Hematopoietic multipotent progenitor cell treated with erythropoietin and hydrocortisone succinate and interleukin-3 and kit ligand, for 17 days (in vitro differentiated cells): ENCODE data around the gene CEP85L.
"Not testable (repeated sequence)": the region's sequence is repeated elsewhere in the genome, so short reads cannot be mapped to it uniquely, and the experiment has no call there.

ENCODE experiments used
- DNase-seq: peaks from one replicate; pipeline ENCODE4 v3.0.0-alpha.2; 2015; ENCODE audit warnings: low spot score

The CEP85L gene

GRCh38 chr6:118500130-118501015 lies 151.0 kb downstream of the CEP85L start:
- DNase-seq = no peak

DNA sequence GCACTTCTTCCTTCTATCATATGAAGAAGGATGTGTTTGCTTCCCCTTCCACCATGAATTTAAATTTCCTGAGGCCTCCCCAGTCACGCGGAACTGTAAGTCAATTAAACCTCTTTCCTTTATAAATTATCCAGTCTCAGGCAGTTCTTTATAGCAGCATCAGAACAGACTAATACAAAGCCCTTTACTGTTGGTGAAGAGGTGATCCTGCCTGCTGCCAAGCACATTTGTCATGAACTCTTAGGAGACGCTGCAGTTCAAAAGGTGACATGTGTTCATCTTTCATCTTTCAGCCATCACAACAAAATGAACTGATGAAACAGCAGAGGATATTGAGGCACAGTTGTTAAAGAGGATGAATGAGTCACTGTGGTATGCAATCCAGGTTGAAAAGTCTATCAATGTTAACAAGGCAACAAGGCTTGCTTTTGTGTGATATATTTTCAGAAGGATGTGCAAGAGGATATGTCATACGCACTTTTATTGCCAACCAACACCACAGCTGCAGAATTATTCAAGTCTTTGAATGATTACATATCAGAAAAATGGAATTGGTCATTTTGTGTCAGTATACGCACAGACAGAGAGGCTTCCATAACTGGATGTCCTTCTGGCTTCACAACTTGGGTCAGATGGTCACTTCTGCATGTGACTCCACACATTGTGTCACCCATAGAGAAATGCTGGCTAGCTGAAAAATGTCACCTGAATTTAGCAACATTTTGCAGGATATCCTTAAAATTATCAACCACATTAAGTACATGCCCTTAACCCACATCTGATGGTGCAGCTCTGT lies 155.7 kb downstream of the CEP85L start:
- no peak for DNase-seq

- DNase-seq = no peak
Measured at GRCh38 chr6:118494091-118494490, 157.3 kb downstream of the CEP85L start.

- DNase-seq = no peak
Measured at GRCh38 chr6:118489990-118490389, 161.4 kb downstream of the CEP85L start.

- no peak for DNase-seq
Measured at GRCh38 chr6:118488631-118489030, 162.8 kb downstream of the CEP85L start.

DNA sequence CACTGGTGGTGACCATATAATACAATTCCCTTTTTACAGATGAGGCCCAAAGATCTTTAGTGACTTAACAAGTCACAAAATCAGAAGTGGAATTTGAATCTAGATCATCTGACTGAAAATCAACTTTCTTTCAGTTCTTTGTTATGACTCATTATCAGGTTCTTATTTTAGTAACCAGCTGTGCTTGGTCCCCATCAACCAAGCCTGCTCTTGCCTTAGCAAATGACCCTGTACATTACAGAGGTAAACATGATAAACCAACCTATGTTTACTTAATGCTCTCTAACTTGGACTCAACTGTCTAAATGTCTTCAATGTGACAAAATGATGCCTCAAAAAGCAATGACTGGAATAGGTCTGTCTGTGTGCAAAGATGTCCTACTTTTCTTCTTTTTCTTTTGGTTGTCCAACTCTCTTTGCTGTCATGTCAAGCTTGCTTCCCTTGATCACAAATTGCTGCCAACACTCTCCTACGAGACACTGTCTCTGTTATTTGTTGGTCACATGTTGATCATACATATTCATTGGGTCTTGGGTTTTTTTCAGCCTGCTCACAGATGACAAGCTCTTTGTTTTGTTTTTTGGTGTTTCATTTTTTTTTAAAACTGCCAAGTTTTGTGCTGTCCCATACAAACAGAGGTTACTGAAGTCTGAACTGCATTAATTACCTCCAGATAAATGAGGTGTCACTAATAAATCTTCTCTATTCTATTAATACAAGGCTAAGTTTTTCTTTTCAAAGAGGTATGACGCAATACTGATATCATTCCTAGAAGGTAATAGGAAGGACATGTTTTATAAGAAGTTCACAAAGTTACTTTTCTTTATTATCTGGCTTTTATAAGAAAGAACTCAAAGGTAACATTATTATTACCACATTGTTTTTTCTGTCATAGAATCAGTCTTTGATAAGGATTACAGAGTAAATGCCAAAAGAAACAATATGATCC lies 165.5 kb downstream of the CEP85L start:
- DNase-seq = no peak

DNA sequence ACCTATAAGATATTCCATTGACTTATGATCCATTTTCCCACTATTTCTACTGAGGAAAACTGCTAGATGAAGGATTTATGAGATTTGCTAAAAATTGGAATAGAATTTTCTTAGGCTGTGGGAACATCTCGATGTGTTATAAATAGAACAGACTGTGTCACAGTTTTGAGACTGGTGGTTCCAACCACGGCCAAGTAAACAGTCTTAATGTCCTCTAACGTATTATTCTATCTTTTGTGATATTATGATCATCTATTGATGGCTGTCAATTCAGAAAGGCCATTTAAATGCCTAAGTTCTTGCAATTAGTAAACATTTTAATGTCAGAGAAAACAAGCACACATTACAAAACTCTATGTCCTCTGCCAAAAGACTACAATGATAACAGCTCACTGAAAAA lies 174.8 kb downstream of the CEP85L start:
- no peak for DNase-seq

DNA sequence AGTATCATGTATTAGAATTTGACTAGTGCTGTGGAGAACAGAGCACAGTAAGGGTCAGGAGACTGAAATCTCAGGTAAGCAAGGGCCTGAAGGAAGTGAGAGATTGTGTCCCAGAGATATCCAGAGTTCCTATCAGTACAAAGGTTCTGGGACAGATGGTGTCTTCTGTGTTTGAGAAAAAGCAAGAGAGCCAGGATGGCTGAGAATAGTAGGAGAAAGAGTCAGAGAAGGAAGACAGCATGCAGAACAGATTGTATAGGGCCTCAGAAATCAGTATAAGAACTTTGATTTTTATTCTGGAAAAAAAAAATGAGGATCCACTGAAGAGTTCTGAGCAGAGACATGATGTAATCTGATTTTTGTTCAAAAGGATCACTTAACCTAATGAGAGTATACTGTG lies 178.1 kb downstream of the CEP85L start:
- no peak for DNase-seq

GRCh38 chr6:118469468-118469867 lies 181.9 kb downstream of the CEP85L start:
- no peak for DNase-seq

DNA sequence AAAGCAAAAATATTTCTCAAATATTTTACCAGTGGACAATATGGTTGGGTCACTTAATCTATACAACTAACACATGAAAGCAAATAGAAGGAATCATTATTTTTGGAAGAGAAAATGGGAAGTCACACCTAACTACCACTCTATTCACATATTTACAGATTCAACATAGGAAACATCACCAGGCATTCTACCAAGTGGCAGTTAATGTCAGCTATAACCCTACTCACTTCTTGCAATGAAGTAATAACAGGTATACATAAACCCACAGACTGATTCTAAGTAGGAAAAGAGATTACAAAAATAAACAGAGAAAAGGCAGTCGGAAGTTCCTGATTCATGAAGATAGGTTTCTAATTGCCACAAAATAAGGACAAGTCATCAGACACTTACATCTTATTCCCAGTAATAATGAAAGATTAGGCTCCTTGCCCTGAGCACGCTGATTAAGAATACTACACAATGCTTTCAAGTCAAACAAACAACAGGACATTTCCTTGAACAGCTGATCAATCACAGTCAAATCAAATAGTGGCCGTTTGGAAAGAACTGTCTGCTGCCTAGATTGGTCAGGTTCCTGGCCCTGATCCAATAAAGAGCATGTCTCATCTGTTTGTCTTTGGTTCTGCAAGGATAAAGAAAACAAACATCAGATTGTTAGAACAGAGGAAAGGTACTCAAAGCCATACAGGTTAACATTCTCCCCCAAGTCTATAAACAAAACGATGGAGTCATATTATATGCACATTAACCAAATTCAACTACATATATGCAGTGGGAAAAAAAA lies 182.5 kb downstream of the CEP85L start:
- no peak for DNase-seq

DNA sequence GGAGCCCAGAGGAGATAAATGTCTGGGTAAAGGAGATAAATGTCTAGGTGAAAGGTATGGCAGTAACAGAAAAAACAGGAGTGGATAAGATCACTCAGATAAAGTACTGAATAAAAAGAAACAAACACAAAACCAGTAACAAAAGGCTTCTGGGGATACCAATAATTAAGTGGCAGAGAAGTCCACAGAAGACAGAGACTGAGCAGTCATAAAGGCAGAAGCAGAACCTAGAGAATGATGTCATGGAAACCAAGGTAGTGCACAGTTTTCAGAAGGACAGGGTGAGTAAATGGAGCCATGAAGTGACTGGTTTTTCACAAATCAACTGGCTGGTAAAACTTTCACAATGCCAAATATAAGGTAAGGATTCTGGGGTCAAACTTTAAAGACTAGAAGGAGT lies 184.2 kb downstream of the CEP85L start:
- DNase-seq = no peak

GRCh38 chr6:118464620-118465019 lies 186.8 kb downstream of the CEP85L start:
- no peak for DNase-seq

GRCh38 chr6:118460958-118461470 lies 190.4 kb downstream of the CEP85L start:
- no peak for DNase-seq

- no peak for DNase-seq
Measured at GRCh38 chr6:118456982-118457381, 194.4 kb downstream of the CEP85L start.

DNA sequence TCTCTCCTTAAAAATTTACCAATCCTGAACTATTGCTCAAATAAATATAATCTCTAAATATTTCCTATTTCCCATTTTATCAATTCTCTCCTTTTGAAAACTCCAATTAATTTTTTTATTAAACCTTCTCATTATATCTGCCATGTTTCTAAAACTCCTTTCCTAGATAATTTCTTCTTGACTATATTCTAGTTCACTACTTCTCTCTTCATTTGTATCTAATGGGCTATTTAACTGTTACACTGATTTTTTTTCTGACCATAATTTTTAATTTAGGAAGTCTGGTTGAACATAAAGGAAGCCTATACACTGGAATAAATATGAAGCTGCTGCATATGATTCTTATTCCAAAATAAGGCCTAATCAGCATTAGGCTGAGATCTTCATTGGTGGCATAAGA lies 199.6 kb downstream of the CEP85L start:
- no peak for DNase-seq

GRCh38 chr6:118444796-118445195 lies 206.6 kb downstream of the CEP85L start:
- no peak for DNase-seq

DNA sequence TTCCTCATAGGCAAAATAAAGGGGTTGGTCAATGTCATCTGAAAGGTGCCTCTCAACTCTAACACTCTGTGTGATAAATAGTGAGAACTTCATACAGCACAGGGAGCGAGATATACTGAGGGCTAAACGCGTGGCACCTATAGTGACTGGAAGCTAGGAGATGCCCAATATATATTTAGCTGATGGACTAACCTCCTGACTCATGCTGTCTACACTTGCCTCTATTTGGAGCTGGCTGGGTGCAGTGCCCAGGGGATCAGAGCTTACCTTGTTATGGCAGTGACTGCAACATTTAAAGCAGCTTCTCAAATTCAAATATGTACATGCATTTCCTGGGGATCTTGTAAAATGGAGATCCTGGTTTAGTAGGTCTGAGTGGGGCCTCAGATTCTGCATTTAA lies 214.9 kb downstream of the CEP85L start:
- no peak for DNase-seq

DNA sequence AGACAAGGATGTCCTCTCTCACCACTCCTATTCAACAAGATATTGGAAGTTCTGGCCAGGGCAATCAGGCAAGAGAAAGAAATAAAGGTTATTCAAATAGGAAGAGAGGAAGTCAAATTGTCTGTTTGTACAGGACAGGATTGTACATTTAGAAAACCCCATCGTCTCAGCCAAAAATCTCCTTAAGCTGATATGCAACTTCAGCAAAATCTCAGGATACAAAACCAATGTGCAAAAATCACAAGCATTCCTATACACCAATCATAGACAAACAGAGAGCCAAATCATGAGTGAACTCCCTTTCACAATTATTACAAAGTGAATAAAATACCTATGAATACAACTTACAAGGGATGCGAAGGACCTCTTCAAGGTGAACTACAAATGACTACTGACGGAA lies 217.2 kb downstream of the CEP85L start:
- not testable (repeated sequence) for DNase-seq

- DNase-seq = not testable (repeated sequence)
Measured at GRCh38 chr6:118421312-118421711, 230.1 kb downstream of the CEP85L start.

DNA sequence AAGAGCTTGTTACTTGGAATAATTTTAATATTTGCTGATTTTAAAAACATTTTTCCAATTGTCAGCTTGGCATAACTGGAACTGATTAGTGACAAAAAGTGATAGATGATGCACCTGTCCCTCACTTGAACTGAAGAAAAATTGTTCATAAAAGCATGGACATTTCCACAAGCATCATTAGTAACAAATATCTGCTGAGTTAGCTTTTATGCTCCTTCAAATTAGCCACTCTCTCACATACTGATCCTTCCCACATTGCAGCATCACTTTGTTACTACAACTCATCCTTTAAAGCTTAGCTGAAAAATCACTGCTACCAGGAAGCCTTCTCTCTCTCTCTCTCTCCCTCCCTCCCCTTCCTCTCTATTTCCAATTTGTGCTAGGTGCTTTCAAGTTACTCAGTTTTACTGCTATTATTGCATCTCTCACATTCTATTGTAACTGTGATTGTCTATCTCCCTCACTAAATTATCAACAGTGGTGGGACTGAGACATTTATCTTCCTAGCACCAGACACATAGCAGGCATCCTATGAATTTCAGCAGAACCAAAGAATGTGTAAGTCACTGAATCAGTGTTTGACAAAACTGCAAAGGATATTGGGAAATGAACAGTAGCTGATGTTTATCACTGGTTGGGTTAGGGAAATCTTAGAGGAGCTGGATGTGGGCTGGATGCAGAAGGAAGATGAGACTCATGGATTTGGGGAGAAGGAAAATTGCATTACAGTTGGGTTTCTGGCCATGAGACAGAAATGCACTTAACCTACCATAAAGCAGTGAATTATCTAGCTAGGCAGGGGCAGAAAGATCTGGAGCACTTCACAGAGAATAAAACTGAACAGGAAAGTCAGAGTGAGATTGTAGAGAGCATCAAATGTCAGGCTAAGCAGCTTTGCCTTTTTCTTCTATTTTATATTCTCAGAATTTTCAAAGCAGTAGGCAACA lies 231.7 kb downstream of the CEP85L start:
- no peak for DNase-seq
